SK-N-SH (cell line): ENCODE data around the gene PRDX4. TPM values are rescaled to one million over a fixed set of nuclear protein-coding genes. Genes with fewer than 3 reads are reported as not detected.

ENCODE experiments used
- CTCF ChIA-PET: fragments of 300-600, 350-600 bp; formaldehyde crosslinking; extraction: SDS; loops from one replicate; lab custom pipeline; 2021; lab: Yijun Ruan, JAX
- POLR2A ChIA-PET: fragments of 350-600 bp; sonication (Branson Sonifier 250); formaldehyde crosslinking; extraction: SDS; loops from one replicate; lab custom pipeline; 2020; ENCODE audit warnings: antibody characterized with exemption, inconsistent platforms; lab: Yijun Ruan, JAX
- DNase-seq: peaks from one replicate; pipeline ENCODE4 v3.0.0; 2012
- H2AFZ ChIP-seq: fragments of 200-600 bp; sonication (generic); 2 replicates; pipeline ENCODE4 v1.8.1; 2016; ENCODE audit warnings: antibody characterized with exemption, mild to moderate bottlenecking, low read depth
- H3F3A ChIP-seq: fragments of 200-600 bp; sonication (generic); replicated peaks from 2 replicates; pipeline ENCODE3; 2016; ENCODE audit warnings: antibody characterized with exemption, mild to moderate bottlenecking; ENCODE audit not compliant: insufficient read depth
- H3K27ac ChIP-seq, 2 experiments: fragments of 200-500 bp in 1 of 2; fragments of 200-600 bp in 1 of 2; sonication (Bioruptor generic) in 1 of 2; sonication (generic), shearing (Covaris generic) in 1 of 2; 2 replicates each; pipeline versions ENCODE4 v1.5.1 to v1.6.1; 2014 to 2016; ENCODE audit warnings: low read depth in 2 of 2, inconsistent platforms in 1 of 2, low read length in 1 of 2, mild to moderate bottlenecking in 1 of 2, mixed read lengths in 1 of 2
- H3K27me3 ChIP-seq: fragments of 200-600 bp; sonication (generic), shearing (Covaris generic); 2 replicates; pipeline ENCODE4 v1.6.1; 2016; ENCODE audit warnings: mixed run types; ENCODE audit not compliant: insufficient read depth
- H3K36me3 ChIP-seq, 2 experiments: fragments of 200-500 bp in 1 of 2; fragments of 200-600 bp in 1 of 2; sonication (Bioruptor generic) in 1 of 2; sonication (generic) in 1 of 2; replicated peaks in 1 of 2; 2 replicates each; pipeline versions ENCODE3 to v1.5.1; 2014 to 2016; ENCODE audit warnings: low read length in 1 of 2, mild to moderate bottlenecking in 1 of 2; ENCODE audit not compliant: insufficient read depth in 2 of 2, control insufficient read depth in 1 of 2
- H3K4me1 ChIP-seq, 2 experiments: fragments of 200-500 bp in 1 of 2; fragments of 200-600 bp in 1 of 2; sonication (Bioruptor generic) in 1 of 2; sonication (generic), shearing (Covaris generic) in 1 of 2; 2 replicates each; pipeline versions ENCODE4 v1.5.1 to v1.6.1; 2014 to 2016; ENCODE audit warnings: low read depth in 1 of 2, low read length in 1 of 2, mixed run types in 1 of 2; ENCODE audit not compliant: insufficient read depth in 2 of 2, control insufficient read depth in 1 of 2
- H3K4me2 ChIP-seq: fragments of 200-600 bp; sonication (generic), shearing (Covaris generic); 2 replicates; pipeline ENCODE4 v1.6.1; 2017; ENCODE audit warnings: mixed run types
- H3K4me3 ChIP-seq, 2 experiments: fragments of 200-500 bp in 1 of 2; fragments of 200-600 bp in 1 of 2; sonication (Bioruptor generic) in 1 of 2; sonication (generic), shearing (Covaris generic) in 1 of 2; 2 replicates each; pipeline versions ENCODE4 v1.5.1 to v1.8.1; 2014 to 2016; ENCODE audit warnings: low read depth in 2 of 2, inconsistent platforms in 1 of 2, low read length in 1 of 2, mild to moderate bottlenecking in 1 of 2, mixed read lengths in 1 of 2, moderate library complexity in 1 of 2
- H3K79me2 ChIP-seq: fragments of 200-600 bp; sonication (generic); 2 replicates; pipeline ENCODE4 v1.8.1; 2017; ENCODE audit warnings: mild to moderate bottlenecking; ENCODE audit not compliant: insufficient read depth
- H3K9ac ChIP-seq: fragments of 200-600 bp; sonication (generic); 2 replicates; pipeline ENCODE4 v1.6.1; 2017; ENCODE audit warnings: mixed run types
- H3K9me2 ChIP-seq: fragments of 200-600 bp; sonication (generic); 2 replicates; pipeline ENCODE4 v1.6.1; 2017; ENCODE audit warnings: mixed run types
- H3K9me3 ChIP-seq: fragments of 200-600 bp; sonication (generic); 2 replicates; pipeline ENCODE4 v1.6.1; 2017; ENCODE audit warnings: mixed run types, mild to moderate bottlenecking, moderate library complexity
- H4K20me1 ChIP-seq: fragments of 200-600 bp; sonication (generic); 2 replicates; pipeline ENCODE4 v1.6.1; 2017; ENCODE audit warnings: mild to moderate bottlenecking, mixed run types; ENCODE audit not compliant: insufficient read depth
- GABPA ChIP-seq: IDR thresholded peaks from 2 replicates; pipeline ENCODE4 v1.4.0; 2012; ENCODE audit warnings: low read depth, mild to moderate bottlenecking
- GATA2 ChIP-seq: sonication (generic); formaldehyde crosslinking; IDR thresholded peaks from 2 replicates; pipeline ENCODE4 v1.5.0; 2020; ENCODE audit warnings: mild to moderate bottlenecking, missing genetic modification reagents
- MAX ChIP-seq: IDR thresholded peaks from 2 replicates; pipeline ENCODE4 v1.4.0; 2012; ENCODE audit warnings: low read depth
- MEF2A ChIP-seq: IDR thresholded peaks from 2 replicates; pipeline ENCODE4 v1.4.0; 2012; ENCODE audit warnings: low read depth, borderline replicate concordance
- PBX3 ChIP-seq: IDR thresholded peaks from 2 replicates; pipeline ENCODE4; 2012
- RAD21 ChIP-seq: IDR thresholded peaks from 2 replicates; pipeline ENCODE4 v1.6.1; 2012; ENCODE audit warnings: mild to moderate bottlenecking, low read length
- REST ChIP-seq: IDR thresholded peaks from 2 replicates; pipeline ENCODE4 v1.6.1; 2012; ENCODE audit warnings: mild to moderate bottlenecking, low read depth, low read length, moderate library complexity
- USF1 ChIP-seq: IDR thresholded peaks from 2 replicates; pipeline ENCODE4 v1.4.0; 2012; ENCODE audit warnings: low read depth, borderline replicate concordance
- ZBTB33 ChIP-seq: IDR thresholded peaks from 2 replicates; pipeline ENCODE4 v1.4.0; 2012; ENCODE audit warnings: low read depth, borderline replicate concordance
- WGBS: methylation state at CpG from one replicate; pipeline ENCODE4 v1.1.6; 2017; ENCODE audit warnings: low lambda C conversion rate; 5-methylcytosine and 5-hydroxymethylcytosine counted together
- polyA plus RNA-seq, 3 experiments: library from polyadenylated mRNA; depleted of rRNA; stranded (reverse); fragments of >200 nt; gene quantifications; 2 replicates each; pipeline ENCODE4 v1.2.3, GENCODE V29; 2012

PRDX4 gene
- polyA plus RNA-seq, 1 of the 3 experiments (the other 2 are of a cell fraction), result 140 TPM

- Histone ChIP-seq H3K27ac (no peak overlapping the region), H3K79me2 (peaks cover 20% of the 10 kb centered on the region), H3K9me2 (no peaks in the 10 kb centered on the region), H3K9ac (no peak overlapping the region), H3K4me2 (no peak overlapping the region), H3K4me3 (no peak overlapping the region), H4K20me1 (no peaks in the 10 kb centered on the region), H3K9me3 (no peaks in the 10 kb centered on the region), H3K27me3 (no peaks in the 10 kb centered on the region), H3K4me1 (peaks cover 2 to 4% of the 10 kb centered on the region in 2 experiments; a peak in 3 of 4 replicates), H3K36me3 (peaks cover 0 to 5% of the 10 kb centered on the region in 2 experiments), H3F3A (no peaks in the 10 kb centered on the region), H2AFZ (no peak overlapping the region)
- 60% methylated on average over 8 of the region's 10 CpGs for WGBS
- no peak for DNase-seq
- TF ChIP-seq MAX (no peak), USF1 (no peak), RAD21 (no peak), GATA2 (CRISPR knock-in tag) (no peak), MEF2A (no peak), REST (no peak), ZBTB33 (no peak), PBX3 (no peak), GABPA (no peak)
- ChIA-PET CTCF (interaction anchor here (1.2 kb wide), 1 partner anchor 238 kb away, joined by 3 read pairs; no protein-coding TSS in a partner anchor), POLR2A (interaction anchor here (0.6 kb wide), 1 partner anchor 118 kb away, joined by 3 read pairs; the partner anchor contains the start of gene SAT1)
Observed at GRCh38 chrX:23664496-23664895, 2.8 kb upstream of the PRDX4 start.
